ENCODE results near the gene MAPKAP1.
A peak's percentile ranks its signal among the peaks of the same experiment; 100 is the strongest.

The MAPKAP1 gene

GRCh38 chr9:125634040-125634717 lies 72.8 kb downstream of the MAPKAP1 start:
- H3K9me3 ChIP-seq (ENCODE audit: control insufficient read depth in 1 of 2, low read length in 2 of 2) = no peaks in the 10 kb centered on the region
- peaks cover 23 to 40% of the 10 kb centered on the region in 2 donors for H3K4me1 ChIP-seq (ENCODE audit: control insufficient read depth in 1 of 2, insufficient read depth in 2 of 2, low read length in 2 of 2)
- H3K36me3 ChIP-seq (ENCODE audit: control insufficient read depth in 1 of 2, insufficient read depth in 2 of 2, low read length in 2 of 2) = no peaks in the 10 kb centered on the region
- H3K9ac ChIP-seq (ENCODE audit: low read depth in 1 of 2, low read length in 2 of 2) = no peak overlapping the region
- no peak overlapping the region for H3K27ac ChIP-seq (ENCODE audit: low read depth, low read length)
- H3K4me3 ChIP-seq (ENCODE audit: low read depth in 1 of 2, low read length in 2 of 2) = no peak overlapping the region
- H3K27me3 ChIP-seq (ENCODE audit: control insufficient read depth in 1 of 2, insufficient read depth in 2 of 2, low read length in 2 of 2) = no peaks in the 10 kb centered on the region

- Histone ChIP-seq H3K36me3 (ENCODE audit: control insufficient read depth in 1 of 2, insufficient read depth in 2 of 2, low read length in 2 of 2) (no peaks in the 10 kb centered on the region), H3K9me3 (ENCODE audit: control insufficient read depth in 1 of 2, low read length in 2 of 2) (no peaks in the 10 kb centered on the region), H3K4me3 (ENCODE audit: low read depth in 1 of 2, low read length in 2 of 2) (peak overlapping the region in 1 of 2 donors; percentile 16), H3K9ac (ENCODE audit: low read depth in 1 of 2, low read length in 2 of 2) (no peak overlapping the region), H3K27ac (ENCODE audit: low read depth, low read length) (no peak overlapping the region), H3K4me1 (ENCODE audit: control insufficient read depth in 1 of 2, insufficient read depth in 2 of 2, low read length in 2 of 2) (peaks cover 23 to 40% of the 10 kb centered on the region in 2 donors), H3K27me3 (ENCODE audit: control insufficient read depth in 1 of 2, insufficient read depth in 2 of 2, low read length in 2 of 2) (no peaks in the 10 kb centered on the region)
Measured at GRCh38 chr9:125633116-125633745, 73.8 kb downstream of the MAPKAP1 start.

- Histone ChIP-seq H3K27ac (ENCODE audit: low read depth, low read length) (no peak overlapping the region), H3K9ac (ENCODE audit: low read depth in 1 of 2, low read length in 2 of 2) (no peak overlapping the region), H3K36me3 (ENCODE audit: control insufficient read depth in 1 of 2, insufficient read depth in 2 of 2, low read length in 2 of 2) (no peaks in the 10 kb centered on the region), H3K4me1 (ENCODE audit: control insufficient read depth in 1 of 2, insufficient read depth in 2 of 2, low read length in 2 of 2) (peaks cover 23 to 40% of the 10 kb centered on the region in 2 donors), H3K27me3 (ENCODE audit: control insufficient read depth in 1 of 2, insufficient read depth in 2 of 2, low read length in 2 of 2) (no peaks in the 10 kb centered on the region), H3K9me3 (ENCODE audit: control insufficient read depth in 1 of 2, low read length in 2 of 2) (no peaks in the 10 kb centered on the region), H3K4me3 (ENCODE audit: low read depth in 1 of 2, low read length in 2 of 2) (peak overlapping the region in 1 of 2 donors; percentile 16)
Measured at GRCh38 chr9:125632321-125633115, 74.5 kb downstream of the MAPKAP1 start.

- no peaks in the 10 kb centered on the region for H3K36me3 ChIP-seq (ENCODE audit: control insufficient read depth in 1 of 2, insufficient read depth in 2 of 2, low read length in 2 of 2)
- peaks cover 23 to 38% of the 10 kb centered on the region in 2 donors for H3K4me1 ChIP-seq (ENCODE audit: control insufficient read depth in 1 of 2, insufficient read depth in 2 of 2, low read length in 2 of 2)
- H3K4me3 ChIP-seq (ENCODE audit: low read depth in 1 of 2, low read length in 2 of 2) = no peak overlapping the region
- no peaks in the 10 kb centered on the region for H3K27me3 ChIP-seq (ENCODE audit: control insufficient read depth in 1 of 2, insufficient read depth in 2 of 2, low read length in 2 of 2)
- H3K9me3 ChIP-seq (ENCODE audit: control insufficient read depth in 1 of 2, low read length in 2 of 2) = no peaks in the 10 kb centered on the region
- no peak overlapping the region for H3K27ac ChIP-seq (ENCODE audit: low read depth, low read length)
- no peak overlapping the region for H3K9ac ChIP-seq (ENCODE audit: low read depth in 1 of 2, low read length in 2 of 2)
Measured at GRCh38 chr9:125631391-125632085, 75.5 kb downstream of the MAPKAP1 start.

GRCh38 chr9:125630436-125630835 lies 76.6 kb downstream of the MAPKAP1 start:
- H3K27me3 ChIP-seq (ENCODE audit: control insufficient read depth in 1 of 2, insufficient read depth in 2 of 2, low read length in 2 of 2) = no peaks in the 10 kb centered on the region
- H3K4me1 ChIP-seq (ENCODE audit: control insufficient read depth in 1 of 2, insufficient read depth in 2 of 2, low read length in 2 of 2) = peaks cover 23 to 28% of the 10 kb centered on the region in 2 donors
- H3K36me3 ChIP-seq (ENCODE audit: control insufficient read depth in 1 of 2, insufficient read depth in 2 of 2, low read length in 2 of 2) = no peaks in the 10 kb centered on the region
- H3K9me3 ChIP-seq (ENCODE audit: control insufficient read depth in 1 of 2, low read length in 2 of 2) = no peaks in the 10 kb centered on the region
- H3K4me3 ChIP-seq (ENCODE audit: low read depth in 1 of 2, low read length in 2 of 2) = no peak overlapping the region
- H3K9ac ChIP-seq (ENCODE audit: low read depth in 1 of 2, low read length in 2 of 2) = no peak overlapping the region
- no peak overlapping the region for H3K27ac ChIP-seq (ENCODE audit: low read depth, low read length)

GRCh38 chr9:125629446-125629845 lies 77.6 kb downstream of the MAPKAP1 start:
- Histone ChIP-seq H3K9ac (ENCODE audit: low read depth in 1 of 2, low read length in 2 of 2) (no peak overlapping the region), H3K27ac (ENCODE audit: low read depth, low read length) (no peak overlapping the region), H3K36me3 (ENCODE audit: control insufficient read depth in 1 of 2, insufficient read depth in 2 of 2, low read length in 2 of 2) (no peaks in the 10 kb centered on the region), H3K4me1 (ENCODE audit: control insufficient read depth in 1 of 2, insufficient read depth in 2 of 2, low read length in 2 of 2) (peaks cover 23 to 24% of the 10 kb centered on the region in 2 donors), H3K27me3 (ENCODE audit: control insufficient read depth in 1 of 2, insufficient read depth in 2 of 2, low read length in 2 of 2) (no peaks in the 10 kb centered on the region), H3K4me3 (ENCODE audit: low read depth in 1 of 2, low read length in 2 of 2) (no peak overlapping the region), H3K9me3 (ENCODE audit: control insufficient read depth in 1 of 2, low read length in 2 of 2) (no peaks in the 10 kb centered on the region)

GRCh38 chr9:125626187-125626586 lies 80.8 kb downstream of the MAPKAP1 start:
- H3K27ac ChIP-seq (ENCODE audit: low read depth, low read length) = no peak overlapping the region
- H3K27me3 ChIP-seq (ENCODE audit: control insufficient read depth in 1 of 2, insufficient read depth in 2 of 2, low read length in 2 of 2) = no peaks in the 10 kb centered on the region
- no peaks in the 10 kb centered on the region for H3K9me3 ChIP-seq (ENCODE audit: control insufficient read depth in 1 of 2, low read length in 2 of 2)
- H3K36me3 ChIP-seq (ENCODE audit: control insufficient read depth in 1 of 2, insufficient read depth in 2 of 2, low read length in 2 of 2) = no peaks in the 10 kb centered on the region
- H3K4me1 ChIP-seq (ENCODE audit: control insufficient read depth in 1 of 2, insufficient read depth in 2 of 2, low read length in 2 of 2) = no peaks in the 10 kb centered on the region
- H3K9ac ChIP-seq (ENCODE audit: low read depth in 1 of 2, low read length in 2 of 2) = no peak overlapping the region
- no peak overlapping the region for H3K4me3 ChIP-seq (ENCODE audit: low read depth in 1 of 2, low read length in 2 of 2)

- H3K27ac ChIP-seq (ENCODE audit: low read depth, low read length) = no peak overlapping the region
Measured at GRCh38 chr9:125621170-125621569, 85.8 kb downstream of the MAPKAP1 start.

GRCh38 chr9:125620216-125620615 lies 86.8 kb downstream of the MAPKAP1 start:
- no peak overlapping the region for H3K9ac ChIP-seq (ENCODE audit: low read depth in 1 of 2, low read length in 2 of 2)
- H3K27ac ChIP-seq (ENCODE audit: low read depth, low read length) = no peak overlapping the region
- H3K4me3 ChIP-seq (ENCODE audit: low read depth in 1 of 2, low read length in 2 of 2) = no peak overlapping the region
- H3K36me3 ChIP-seq (ENCODE audit: control insufficient read depth in 1 of 2, insufficient read depth in 2 of 2, low read length in 2 of 2) = no peaks in the 10 kb centered on the region
- H3K9me3 ChIP-seq (ENCODE audit: control insufficient read depth in 1 of 2, low read length in 2 of 2) = no peaks in the 10 kb centered on the region
- H3K4me1 ChIP-seq (ENCODE audit: control insufficient read depth in 1 of 2, insufficient read depth in 2 of 2, low read length in 2 of 2) = no peaks in the 10 kb centered on the region
- no peaks in the 10 kb centered on the region for H3K27me3 ChIP-seq (ENCODE audit: control insufficient read depth in 1 of 2, insufficient read depth in 2 of 2, low read length in 2 of 2)

More at GRCh38 chr9:125621170-125621569, 85.8 kb downstream of the MAPKAP1 start:
- Histone ChIP-seq H3K4me1 (ENCODE audit: control insufficient read depth in 1 of 2, insufficient read depth in 2 of 2, low read length in 2 of 2) (no peaks in the 10 kb centered on the region), H3K36me3 (ENCODE audit: control insufficient read depth in 1 of 2, insufficient read depth in 2 of 2, low read length in 2 of 2) (no peaks in the 10 kb centered on the region), H3K4me3 (ENCODE audit: low read depth in 1 of 2, low read length in 2 of 2) (no peak overlapping the region), H3K9me3 (ENCODE audit: control insufficient read depth in 1 of 2, low read length in 2 of 2) (no peaks in the 10 kb centered on the region), H3K27me3 (ENCODE audit: control insufficient read depth in 1 of 2, insufficient read depth in 2 of 2, low read length in 2 of 2) (no peaks in the 10 kb centered on the region), H3K9ac (ENCODE audit: low read depth in 1 of 2, low read length in 2 of 2) (no peak overlapping the region)

Data from duodenal mucosa (tissue), 2 donors.